ENCODE results near the gene YPEL1.

DNA sequence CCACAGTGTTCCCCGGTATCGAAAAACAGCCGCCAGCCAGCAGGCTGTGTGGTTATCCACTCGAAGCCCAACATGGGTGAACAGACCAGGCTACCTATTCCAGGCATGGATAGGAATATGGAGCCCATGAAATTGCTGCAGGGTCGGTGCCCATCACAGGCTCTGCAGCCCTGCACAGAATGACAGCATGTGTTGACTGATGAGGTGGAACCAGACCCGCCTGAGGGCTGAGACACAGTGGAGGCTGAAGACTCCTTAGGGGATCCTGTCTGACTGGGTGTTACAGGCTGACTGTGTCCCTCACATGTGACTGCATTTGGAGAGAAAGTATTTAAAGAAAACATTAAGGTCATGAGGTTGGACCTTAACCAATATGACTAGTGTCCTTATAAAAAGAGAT lies 6.2 kb upstream of the YPEL1 start:
- TF ChIP-seq, protein P1, sequence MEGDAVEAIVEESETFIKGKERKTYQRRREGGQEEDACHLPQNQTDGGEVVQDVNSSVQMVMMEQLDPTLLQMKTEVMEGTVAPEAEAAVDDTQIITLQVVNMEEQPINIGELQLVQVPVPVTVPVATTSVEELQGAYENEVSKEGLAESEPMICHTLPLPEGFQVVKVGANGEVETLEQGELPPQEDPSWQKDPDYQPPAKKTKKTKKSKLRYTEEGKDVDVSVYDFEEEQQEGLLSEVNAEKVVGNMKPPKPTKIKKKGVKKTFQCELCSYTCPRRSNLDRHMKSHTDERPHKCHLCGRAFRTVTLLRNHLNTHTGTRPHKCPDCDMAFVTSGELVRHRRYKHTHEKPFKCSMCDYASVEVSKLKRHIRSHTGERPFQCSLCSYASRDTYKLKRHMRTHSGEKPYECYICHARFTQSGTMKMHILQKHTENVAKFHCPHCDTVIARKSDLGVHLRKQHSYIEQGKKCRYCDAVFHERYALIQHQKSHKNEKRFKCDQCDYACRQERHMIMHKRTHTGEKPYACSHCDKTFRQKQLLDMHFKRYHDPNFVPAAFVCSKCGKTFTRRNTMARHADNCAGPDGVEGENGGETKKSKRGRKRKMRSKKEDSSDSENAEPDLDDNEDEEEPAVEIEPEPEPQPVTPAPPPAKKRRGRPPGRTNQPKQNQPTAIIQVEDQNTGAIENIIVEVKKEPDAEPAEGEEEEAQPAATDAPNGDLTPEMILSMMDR (IDR thresholded peaks at IDR 0.05): no peak
- TF ChIP-seq POLR2A (IDR thresholded peaks at IDR 0.05): no peak

Measured in body of pancreas (tissue), 4 donors.